ENCODE results near the gene DVL2. TPM values are rescaled to one million over a fixed set of nuclear protein-coding genes. Genes with fewer than 3 reads are reported as not detected.

Gene DVL2
- total and polyA plus RNA-seq, 12 donors = 11.8 to 87.2 (median 44.4) TPM

GRCh38 chr17:7176841-7177190 is 57.5 kb downstream of the DVL2 start:
- Histone ChIP-seq H3K27ac (no peak overlapping the region), H3K36me3 (replicated peaks in 1 of 2) (no peaks in the 10 kb centered on the region), H3K27me3 (peaks cover 10% of the 10 kb centered on the region), H3K4me1 (replicated peaks in 1 of 2) (peaks cover 6 to 14% of the 10 kb centered on the region in 2 donors), H3K9me3 (replicated peaks in 1 of 3) (no peaks in the 10 kb centered on the region), H3K4me3 (peak overlapping the region in 1 of 4 donors; percentile 53)
- peak in 2 of 7 donors; percentile 26 to 50 for DNase-seq
- TF ChIP-seq CTCF (IDR thresholded peaks at IDR 0.05) = no peak
- no peak for TF ChIP-seq POLR2A (IDR thresholded peaks at IDR 0.05)
- intact Hi-C loops (cut with DNase I) = no loop called here
- 6 to 10% (median 8%) methylated on average over 6 to 17 of the region's 17 CpGs for WGBS, 4 donors

GRCh38 chr17:7176107-7176840 is 58.0 kb downstream of the DVL2 start:
- Histone ChIP-seq H3K4me3 (no peak overlapping the region), H3K36me3 (replicated peaks in 1 of 2) (no peaks in the 10 kb centered on the region), H3K27me3 (peaks cover 10% of the 10 kb centered on the region), H3K9me3 (replicated peaks in 1 of 3) (no peaks in the 10 kb centered on the region), H3K27ac (no peak overlapping the region), H3K4me1 (replicated peaks in 1 of 2) (peaks cover 6 to 14% of the 10 kb centered on the region in 2 donors)
- DNase-seq = peak in 1 of 7 donors; percentile 24
- 65 to 82% (median 72%) methylated on average over 1 of the region's 1 CpG for WGBS, 4 donors
- intact Hi-C loops (cut with DNase I) = no loop called here
- TF ChIP-seq CTCF (IDR thresholded peaks at IDR 0.05) (no peak), POLR2A (IDR thresholded peaks at IDR 0.05) (no peak)

MicroRNA genes within 50 kb of the gene (microRNA counts, 767-probe panel; counts per million panel counts)
- 0 counts per million in 2 donors for microRNA hsa-miR-324-3p
- microRNA hsa-miR-324-5p = 4,890 to 5,879 counts per million in 2 donors

Small RNAs within 50 kb of the gene (microRNA-seq; reads per million reads assigned to microRNA genes)
- 1,728 to 3,466 (median 2,288) reads per million in 3 donors for gene MIR324

Small RNAs within 50 kb of the gene (small RNA-seq; reads per million reads assigned to genes)
- gene AC120057.4 (0 reads per million in 2 donors), gene MIR324 (3.2 to 3.7 reads per million in 2 donors), gene RF00019 (0 reads per million in 2 donors)

Other genes with a start within 250 kb of the DVL2 start
Only the 30 nearest of the 36 such genes appear.
- 1 to 10 TPM in 8 of 9 donors, under 1 TPM in 1; 0.97 to 3.2 (median 2.3) TPM for gene SLC16A13, start 198.5 kb downstream of the DVL2 start, total RNA-seq
- gene SLC16A13, start 198.5 kb downstream of the DVL2 start, polyA plus RNA-seq = 1 to 10 TPM in 2 of 3 donors, under 1 TPM in 1; 0.84 to 3.1 (median 1.3) TPM
- gene SLC16A11, start 190.4 kb downstream of the DVL2 start, total RNA-seq = 1 to 10 TPM in 2 of 9 donors, under 1 TPM in 5, not detected in 2; 0.18 to 1.1 (median 0.55) TPM
- gene SLC16A11, start 190.4 kb downstream of the DVL2 start, polyA plus RNA-seq = 1 to 10 TPM in 2 of 3 donors, not detected in 1; 1.1 to 3.0 TPM
- gene CLEC10A, start 154.3 kb downstream of the DVL2 start, total RNA-seq = 10 to 100 TPM in 1 of 9 donors, 1 to 10 TPM in 7, under 1 TPM in 1; 0.83 to 14.1 (median 5.3) TPM
- 1 to 10 TPM; 3.1 to 6.5 (median 4.2) TPM for gene CLEC10A, start 154.3 kb downstream of the DVL2 start, polyA plus RNA-seq
- 1 to 10 TPM in 1 of 9 donors, under 1 TPM in 4, not detected in 4; 0.14 to 1.1 (median 0.61) TPM for gene ASGR2, start 119.7 kb downstream of the DVL2 start, total RNA-seq
- 1 to 10 TPM in 2 of 3 donors, under 1 TPM in 1; 0.35 to 1.4 (median 1.2) TPM for gene ASGR2, start 119.7 kb downstream of the DVL2 start, polyA plus RNA-seq
- 1 to 10 TPM in 6 of 9 donors, under 1 TPM in 1, not detected in 2; 0.63 to 2.7 (median 1.7) TPM for gene ASGR1, start 55.1 kb downstream of the DVL2 start, total RNA-seq
- 1 to 10 TPM in 2 of 3 donors, under 1 TPM in 1; 0.29 to 6.9 (median 5.0) TPM for gene ASGR1, start 55.1 kb downstream of the DVL2 start, polyA plus RNA-seq
- 10 to 100 TPM; 14.1 to 70.2 (median 31.4) TPM for gene DLG4, start 14.7 kb downstream of the DVL2 start, total RNA-seq
- 100 to 1,000 TPM in 1 of 3 donors, 10 to 100 TPM in 2; 19.1 to 172 (median 29.6) TPM for gene DLG4, start 14.7 kb downstream of the DVL2 start, polyA plus RNA-seq
- gene ACADVL, start 14.6 kb downstream of the DVL2 start, total RNA-seq = 1,000 to 10,000 TPM in 8 of 9 donors, 100 to 1,000 TPM in 1; 961 to 2,378 (median 1,747) TPM
- 1,000 to 10,000 TPM in 2 of 3 donors, 100 to 1,000 TPM in 1; 972 to 6,098 (median 5,777) TPM for gene ACADVL, start 14.6 kb downstream of the DVL2 start, polyA plus RNA-seq
- gene PHF23, start 4.9 kb upstream of the DVL2 start, total RNA-seq = 100 to 1,000 TPM in 1 of 9 donors, 10 to 100 TPM in 8; 33.5 to 141 (median 66.8) TPM
- gene PHF23, start 4.9 kb upstream of the DVL2 start, polyA plus RNA-seq = 10 to 100 TPM; 28.0 to 80.3 (median 49.6) TPM
- gene GABARAP, start 7.9 kb upstream of the DVL2 start, total RNA-seq = 1,000 to 10,000 TPM in 1 of 9 donors, 100 to 1,000 TPM in 8; 195 to 1,049 (median 833) TPM
- gene GABARAP, start 7.9 kb upstream of the DVL2 start, polyA plus RNA-seq = 1,000 to 10,000 TPM in 2 of 3 donors, 100 to 1,000 TPM in 1; 694 to 1,285 (median 1,047) TPM
- 100 to 1,000 TPM in 5 of 9 donors, 10 to 100 TPM in 4; 30.3 to 144 (median 125) TPM for gene CTDNEP1, start 17.2 kb upstream of the DVL2 start, total RNA-seq
- gene CTDNEP1, start 17.2 kb upstream of the DVL2 start, polyA plus RNA-seq = 100 to 1,000 TPM in 1 of 3 donors, 10 to 100 TPM in 2; 67.9 to 177 (median 84.4) TPM
- 10 to 100 TPM; 28.0 to 82.7 (median 58.8) TPM for gene ELP5, start 17.7 kb upstream of the DVL2 start, total RNA-seq
- 10 to 100 TPM; 39.0 to 96.5 (median 77.4) TPM for gene ELP5, start 17.7 kb upstream of the DVL2 start, polyA plus RNA-seq
- gene CLDN7, start 28.0 kb upstream of the DVL2 start, total RNA-seq = 10 to 100 TPM in 4 of 9 donors, 1 to 10 TPM in 5; 2.0 to 35.6 (median 7.0) TPM
- gene CLDN7, start 28.0 kb upstream of the DVL2 start, polyA plus RNA-seq = 1 to 10 TPM; 1.6 to 9.7 (median 5.3) TPM
- 10 to 100 TPM in 4 of 9 donors, 1 to 10 TPM in 5; 1.8 to 30.0 (median 7.8) TPM for gene SLC2A4, start 47.2 kb upstream of the DVL2 start, total RNA-seq
- gene SLC2A4, start 47.2 kb upstream of the DVL2 start, polyA plus RNA-seq = 10 to 100 TPM in 1 of 3 donors, 1 to 10 TPM in 1, under 1 TPM in 1; 0.75 to 12.7 (median 5.6) TPM
- under 1 TPM in 4 of 9 donors, not detected in 5; 0.06 to 0.28 (median 0.09) TPM for gene YBX2, start 60.1 kb upstream of the DVL2 start, total RNA-seq
- 1 to 10 TPM in 1 of 3 donors, under 1 TPM in 1, not detected in 1; 0.88 to 1.4 TPM for gene YBX2, start 60.1 kb upstream of the DVL2 start, polyA plus RNA-seq
- 100 to 1,000 TPM; 110 to 666 (median 262) TPM for gene EIF5A, start 73.1 kb upstream of the DVL2 start, total RNA-seq
- 100 to 1,000 TPM; 469 to 594 (median 589) TPM for gene EIF5A, start 73.1 kb upstream of the DVL2 start, polyA plus RNA-seq
- 100 to 1,000 TPM in 5 of 9 donors, 10 to 100 TPM in 4; 69.1 to 124 (median 100) TPM for gene GPS2, start 80.8 kb upstream of the DVL2 start, total RNA-seq
- 100 to 1,000 TPM; 167 to 196 (median 191) TPM for gene GPS2, start 80.8 kb upstream of the DVL2 start, polyA plus RNA-seq
- 10 to 100 TPM; 10.4 to 46.9 (median 25.0) TPM for gene NEURL4, start 94.8 kb upstream of the DVL2 start, total RNA-seq
- gene NEURL4, start 94.8 kb upstream of the DVL2 start, polyA plus RNA-seq = 100 to 1,000 TPM in 1 of 3 donors, 10 to 100 TPM in 1, 1 to 10 TPM in 1; 8.7 to 111 (median 45.5) TPM
- 10 to 100 TPM in 4 of 9 donors, 1 to 10 TPM in 5; 2.9 to 54.7 (median 9.7) TPM for gene ACAP1, start 102.0 kb upstream of the DVL2 start, total RNA-seq
- gene ACAP1, start 102.0 kb upstream of the DVL2 start, polyA plus RNA-seq = 10 to 100 TPM in 2 of 3 donors, 1 to 10 TPM in 1; 2.1 to 54.1 (median 21.9) TPM
- gene KCTD11, start 117.6 kb upstream of the DVL2 start, total RNA-seq = 10 to 100 TPM in 6 of 9 donors, 1 to 10 TPM in 3; 6.8 to 13.8 (median 11.5) TPM
- 1 to 10 TPM; 5.2 to 10.0 (median 7.1) TPM for gene KCTD11, start 117.6 kb upstream of the DVL2 start, polyA plus RNA-seq
- not detected for gene TMEM95, start 120.6 kb upstream of the DVL2 start, total RNA-seq
- gene TMEM95, start 120.6 kb upstream of the DVL2 start, polyA plus RNA-seq = not detected
- gene TNK1, start 146.6 kb upstream of the DVL2 start, total RNA-seq = 1 to 10 TPM in 7 of 9 donors, under 1 TPM in 2; 0.06 to 8.7 (median 2.1) TPM
- gene TNK1, start 146.6 kb upstream of the DVL2 start, polyA plus RNA-seq = 1 to 10 TPM in 2 of 3 donors, under 1 TPM in 1; 0.13 to 3.9 (median 1.6) TPM
- 10 to 100 TPM in 8 of 9 donors, 1 to 10 TPM in 1; 7.7 to 34.5 (median 27.0) TPM for gene PLSCR3, start 160.0 kb upstream of the DVL2 start, total RNA-seq
- 10 to 100 TPM; 13.2 to 42.5 (median 32.9) TPM for gene PLSCR3, start 160.0 kb upstream of the DVL2 start, polyA plus RNA-seq
- 100 to 1,000 TPM in 3 of 9 donors, 10 to 100 TPM in 6; 52.9 to 205 (median 92.4) TPM for gene TMEM256, start 169.6 kb upstream of the DVL2 start, total RNA-seq
- 100 to 1,000 TPM in 2 of 3 donors, 10 to 100 TPM in 1; 48.5 to 334 (median 254) TPM for gene TMEM256, start 169.6 kb upstream of the DVL2 start, polyA plus RNA-seq
- 10 to 100 TPM in 6 of 9 donors, 1 to 10 TPM in 3; 2.8 to 34.8 (median 14.4) TPM for gene NLGN2, start 173.3 kb upstream of the DVL2 start, total RNA-seq
- 10 to 100 TPM in 2 of 3 donors, 1 to 10 TPM in 1; 7.7 to 44.6 (median 28.1) TPM for gene NLGN2, start 173.3 kb upstream of the DVL2 start, polyA plus RNA-seq
- not detected for gene SPEM1, start 185.8 kb upstream of the DVL2 start, total RNA-seq
- gene SPEM1, start 185.8 kb upstream of the DVL2 start, polyA plus RNA-seq = not detected
- gene SPEM2, start 191.1 kb upstream of the DVL2 start, total RNA-seq = not detected
- gene SPEM2, start 191.1 kb upstream of the DVL2 start, polyA plus RNA-seq = not detected
- gene SPEM3, start 194.3 kb upstream of the DVL2 start, total RNA-seq = not detected
- not detected for gene SPEM3, start 194.3 kb upstream of the DVL2 start, polyA plus RNA-seq
- 10 to 100 TPM in 4 of 9 donors, 1 to 10 TPM in 5; 5.7 to 26.6 (median 8.8) TPM for gene TMEM102, start 200.9 kb upstream of the DVL2 start, total RNA-seq
- 1 to 10 TPM; 2.1 to 8.7 (median 6.6) TPM for gene TMEM102, start 200.9 kb upstream of the DVL2 start, polyA plus RNA-seq
- 10 to 100 TPM; 12.1 to 76.7 (median 23.4) TPM for gene FGF11, start 205.0 kb upstream of the DVL2 start, total RNA-seq
- gene FGF11, start 205.0 kb upstream of the DVL2 start, polyA plus RNA-seq = 10 to 100 TPM; 10.2 to 33.2 (median 19.2) TPM
- 10 to 100 TPM; 18.7 to 56.3 (median 37.9) TPM for gene CHRNB1, start 210.5 kb upstream of the DVL2 start, total RNA-seq
- 10 to 100 TPM; 32.2 to 40.8 (median 32.9) TPM for gene CHRNB1, start 210.5 kb upstream of the DVL2 start, polyA plus RNA-seq